ENCODE results near the gene WARS2. TPM values are rescaled to one million over a fixed set of nuclear protein-coding genes. Genes with fewer than 3 reads are reported as not detected.

Gene WARS2
- total RNA-seq, 1 experiment from 2014 or later = 27.7 TPM

DNA sequence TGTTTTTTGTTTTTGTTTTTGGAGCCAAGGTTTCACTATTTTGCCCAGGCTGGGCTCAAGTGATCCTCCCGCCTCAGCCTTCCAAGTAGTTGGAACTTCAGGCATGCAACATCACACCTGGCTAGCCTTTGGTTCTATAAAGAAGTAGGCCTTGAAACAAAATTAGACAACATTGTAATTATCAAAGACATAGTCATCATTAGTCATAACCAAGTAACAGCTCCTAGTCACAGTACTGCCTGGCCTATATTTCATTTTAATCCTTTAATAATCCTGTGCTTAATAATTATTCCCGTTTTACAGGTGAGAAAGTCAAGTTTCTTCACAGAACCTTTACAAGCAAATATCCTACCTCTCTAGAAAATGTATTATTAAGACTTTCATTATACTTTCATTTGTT lies 100.0 kb downstream of the WARS2 start:
- CTCF ChIA-PET = interaction anchor here (1.1 kb wide), 1 partner anchor 37 kb away, joined by 4 read pairs; no protein-coding TSS in a partner anchor
- H3K4me3 Mint-ChIP-seq (ENCODE audit: unreplicated experiment) = no peak overlapping the region

DNA sequence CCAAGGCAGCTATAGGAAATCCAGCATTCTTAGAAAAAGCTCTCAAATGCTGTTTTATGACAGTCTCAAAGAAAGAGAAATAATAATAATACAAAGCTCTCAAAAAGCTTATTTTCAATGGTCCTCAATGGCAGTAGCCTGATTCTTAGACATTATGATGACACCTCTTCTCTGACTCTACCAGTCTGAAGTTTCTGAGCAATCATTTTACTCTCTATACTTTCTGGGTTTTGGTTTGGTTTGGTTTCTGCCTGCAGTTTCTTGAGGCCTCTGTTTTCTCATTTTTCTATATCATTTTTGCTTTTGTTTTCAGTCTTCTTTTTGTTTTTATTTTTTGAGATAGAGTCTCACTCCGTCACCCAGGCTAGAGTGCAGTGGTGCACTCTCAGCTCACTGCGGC lies 102.1 kb downstream of the WARS2 start:
- CTCF ChIA-PET = interaction anchor here (0.6 kb wide), 1 partner anchor 1863 kb away, joined by 3 read pairs; no protein-coding TSS in a partner anchor
- no TSS peak for BruUV-seq (replicated peaks)
- TF ChIP-seq, protein P1, sequence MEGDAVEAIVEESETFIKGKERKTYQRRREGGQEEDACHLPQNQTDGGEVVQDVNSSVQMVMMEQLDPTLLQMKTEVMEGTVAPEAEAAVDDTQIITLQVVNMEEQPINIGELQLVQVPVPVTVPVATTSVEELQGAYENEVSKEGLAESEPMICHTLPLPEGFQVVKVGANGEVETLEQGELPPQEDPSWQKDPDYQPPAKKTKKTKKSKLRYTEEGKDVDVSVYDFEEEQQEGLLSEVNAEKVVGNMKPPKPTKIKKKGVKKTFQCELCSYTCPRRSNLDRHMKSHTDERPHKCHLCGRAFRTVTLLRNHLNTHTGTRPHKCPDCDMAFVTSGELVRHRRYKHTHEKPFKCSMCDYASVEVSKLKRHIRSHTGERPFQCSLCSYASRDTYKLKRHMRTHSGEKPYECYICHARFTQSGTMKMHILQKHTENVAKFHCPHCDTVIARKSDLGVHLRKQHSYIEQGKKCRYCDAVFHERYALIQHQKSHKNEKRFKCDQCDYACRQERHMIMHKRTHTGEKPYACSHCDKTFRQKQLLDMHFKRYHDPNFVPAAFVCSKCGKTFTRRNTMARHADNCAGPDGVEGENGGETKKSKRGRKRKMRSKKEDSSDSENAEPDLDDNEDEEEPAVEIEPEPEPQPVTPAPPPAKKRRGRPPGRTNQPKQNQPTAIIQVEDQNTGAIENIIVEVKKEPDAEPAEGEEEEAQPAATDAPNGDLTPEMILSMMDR (IDR thresholded peaks at IDR 0.05; ENCODE audit: unreplicated experiment) = no peak
- peaks cover 30% of the 10 kb centered on the region for H3K36me3 Mint-ChIP-seq (ENCODE audit: insufficient read depth, unreplicated experiment)
- H3K27me3 Mint-ChIP-seq (ENCODE audit: insufficient read depth, unreplicated experiment) = no peaks in the 10 kb centered on the region
- H3K4me1 Mint-ChIP-seq (ENCODE audit: insufficient read depth, unreplicated experiment) = peaks cover 18% of the 10 kb centered on the region
- no peak for DNase-seq (ENCODE audit: unreplicated experiment)
- POLR2A ChIA-PET = interaction anchor here (0.6 to 1.3 kb wide), 2 partner anchors 10 to 673 kb away, joined by 3 to 4 read pairs; partner anchors contain the start of gene PHGDH
- intact Hi-C loops (cut with micrococcal nuclease) = no loop called here
- no peak overlapping the region for H3K27ac Mint-ChIP-seq (ENCODE audit: low read depth, unreplicated experiment)
- no peaks in the 10 kb centered on the region for H3K9me3 Mint-ChIP-seq (ENCODE audit: unreplicated experiment)
- no peak overlapping the region for H3K4me3 Mint-ChIP-seq (ENCODE audit: unreplicated experiment)

More for the DNA sequence above, 100.0 kb downstream of the WARS2 start:
- BruUV-seq (replicated peaks) = no TSS peak
- TF ChIP-seq, protein P1 (IDR thresholded peaks at IDR 0.05; ENCODE audit: unreplicated experiment) = no peak
- Mint-ChIP-seq H3K4me1 (ENCODE audit: insufficient read depth, unreplicated experiment) (peaks cover 18% of the 10 kb centered on the region), H3K36me3 (ENCODE audit: insufficient read depth, unreplicated experiment) (peaks cover 36% of the 10 kb centered on the region), H3K27ac (ENCODE audit: low read depth, unreplicated experiment) (no peak overlapping the region), H3K27me3 (ENCODE audit: insufficient read depth, unreplicated experiment) (no peaks in the 10 kb centered on the region), H3K9me3 (ENCODE audit: unreplicated experiment) (no peaks in the 10 kb centered on the region)
- POLR2A ChIA-PET = interaction anchor here (0.7 to 2.1 kb wide), 6 partner anchors 8 to 558 kb away, joined by 3 to 10 read pairs (median 4); partner anchors contain the start of gene WARS2
- intact Hi-C loops (cut with micrococcal nuclease) = no loop called here
- peak; percentile 8 for DNase-seq (ENCODE audit: unreplicated experiment)

DNA sequence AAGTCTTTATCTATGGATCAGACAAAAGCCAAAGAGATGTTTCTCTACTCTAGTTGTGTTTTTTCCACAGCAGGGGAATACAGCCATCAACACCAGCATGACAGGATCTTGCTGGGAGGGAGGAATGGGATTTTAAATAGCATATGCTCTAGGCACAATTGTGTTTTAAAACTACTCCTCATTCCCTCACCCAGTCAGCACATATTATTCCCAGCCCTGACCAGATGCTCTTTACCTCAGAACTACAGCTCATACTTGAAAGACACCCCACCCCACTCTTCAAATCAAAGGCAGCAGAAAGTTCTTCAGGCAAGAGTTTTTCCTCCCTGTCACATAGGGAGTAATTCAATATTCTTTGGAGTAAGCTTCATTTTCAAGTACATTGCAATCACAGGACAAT lies 106.1 kb downstream of the WARS2 start:
- TF ChIP-seq, protein P1 (IDR thresholded peaks at IDR 0.05; ENCODE audit: unreplicated experiment) = no peak
- Mint-ChIP-seq H3K4me1 (ENCODE audit: insufficient read depth, unreplicated experiment) (peaks cover 4% of the 10 kb centered on the region), H3K36me3 (ENCODE audit: insufficient read depth, unreplicated experiment) (peaks cover 35% of the 10 kb centered on the region), H3K27me3 (ENCODE audit: insufficient read depth, unreplicated experiment) (no peaks in the 10 kb centered on the region), H3K4me3 (ENCODE audit: unreplicated experiment) (no peak overlapping the region), H3K9me3 (ENCODE audit: unreplicated experiment) (no peaks in the 10 kb centered on the region), H3K27ac (ENCODE audit: low read depth, unreplicated experiment) (no peak overlapping the region)
- POLR2A ChIA-PET = interaction anchor here (1.6 kb wide), 1 partner anchor 11 kb away, joined by 4 read pairs; no protein-coding TSS in a partner anchor
- CTCF ChIA-PET = no interaction called here
- DNase-seq (ENCODE audit: unreplicated experiment) = no peak
- no TSS peak for BruUV-seq (replicated peaks)
- intact Hi-C loops (cut with micrococcal nuclease) = no loop called here

DNA sequence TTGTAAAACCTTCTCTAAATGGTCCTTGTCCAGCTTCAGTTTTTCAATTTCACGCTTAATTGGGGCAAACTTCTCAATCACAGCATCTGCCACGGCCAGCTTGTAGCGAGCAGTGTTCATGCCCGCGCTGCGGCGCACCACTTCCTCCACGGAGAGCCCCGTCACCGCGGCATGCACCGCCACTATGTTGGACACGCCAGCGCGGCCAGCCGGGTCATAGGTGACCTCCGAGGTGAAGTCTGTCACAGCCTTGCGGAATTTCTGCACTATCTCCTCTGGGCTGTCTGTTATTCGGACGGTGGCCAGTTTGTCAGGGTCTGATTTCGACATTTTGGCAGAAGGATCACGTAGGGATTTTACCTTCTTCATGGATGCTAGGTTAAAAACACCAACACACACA lies 107.5 kb downstream of the WARS2 start:
- intact Hi-C loops (cut with micrococcal nuclease) = no loop called here
- Mint-ChIP-seq H3K27ac (ENCODE audit: low read depth, unreplicated experiment) (no peak overlapping the region), H3K4me3 (ENCODE audit: unreplicated experiment) (no peak overlapping the region), H3K36me3 (ENCODE audit: insufficient read depth, unreplicated experiment) (peaks cover 31% of the 10 kb centered on the region), H3K27me3 (ENCODE audit: insufficient read depth, unreplicated experiment) (no peaks in the 10 kb centered on the region), H3K4me1 (ENCODE audit: insufficient read depth, unreplicated experiment) (peaks cover 6% of the 10 kb centered on the region), H3K9me3 (ENCODE audit: unreplicated experiment) (no peaks in the 10 kb centered on the region)
- ChIA-PET CTCF (interaction anchor here (1.2 kb wide), 1 partner anchor 335 kb away, joined by 3 read pairs; no protein-coding TSS in a partner anchor), POLR2A (interaction anchor here (1.1 kb wide), 1 partner anchor 7 kb away, joined by 3 read pairs; no protein-coding TSS in a partner anchor)
- no TSS peak for BruUV-seq (replicated peaks)
- DNase-seq (ENCODE audit: unreplicated experiment) = no peak
- TF ChIP-seq, protein P1 (IDR thresholded peaks at IDR 0.05; ENCODE audit: unreplicated experiment) = no peak
